ENCODE results near the gene GJB3. TPM values are rescaled to one million over a fixed set of nuclear protein-coding genes. Genes with fewer than 3 reads are reported as not detected.
A peak's percentile ranks its signal among the peaks of the same experiment; 100 is the strongest.

Gene GJB3
- total and polyA plus RNA-seq, 9 of the 15 experiments (the other 6 are each of a cell fraction or from before 2014, with no cell fraction given) = not detected

GRCh38 chr1:34824817-34825454 is 43.9 kb downstream of the GJB3 start (continued):
- TF ChIP-seq STAT6 (CRISPR knock-in tag; IDR thresholded peaks at IDR 0.05) (no peak), HDAC2 (IDR thresholded peaks at IDR 0.05) (peak; percentile 46; the same call in 1 of the 2 replicates), ZNF41 (CRISPR knock-in tag; conservative IDR thresholded peaks at IDR 0.05) (no peak), CSDE1 (IDR thresholded peaks at IDR 0.05) (no peak), POLR2AphosphoS5 (IDR thresholded peaks at IDR 0.05; ENCODE audit: control insufficient read depth, insufficient read depth, low read depth, low read length) (no peak)

- Histone ChIP-seq H3K27me3 (ENCODE audit: control insufficient read depth in 2 of 2, insufficient read depth in 2 of 2, low read length in 2 of 2) (peaks cover 0 to 7% of the 10 kb centered on the region in 2 experiments; a peak in 2 of 5 replicates), H3K9me3 (replicated peaks; ENCODE audit: control insufficient read depth, insufficient read depth, low read depth, low read length) (no peaks in the 10 kb centered on the region), H3K36me3 (ENCODE audit: control insufficient read depth, insufficient read depth, low read length) (no peaks in the 10 kb centered on the region), H3K4me2 (ENCODE audit: insufficient read depth, low read length) (no peak overlapping the region), H3K27ac (ENCODE audit: extremely low read depth, low read depth, low read length) (no peak overlapping the region), H3K79me2 (ENCODE audit: control insufficient read depth, insufficient read depth, low read length) (no peaks in the 10 kb centered on the region), H3K4me3 (no peak overlapping the region), H4K20me1 (replicated peaks; ENCODE audit: control insufficient read depth, insufficient read depth, low read length) (no peaks in the 10 kb centered on the region), H3K4me1 (replicated peaks in 1 of 2; ENCODE audit: control insufficient read depth in 2 of 2, insufficient read depth in 2 of 2, low read length in 2 of 2) (peaks cover 0 to 7% of the 10 kb centered on the region in 2 experiments; a peak in 2 of 5 replicates), H2AFZ (ENCODE audit: low read depth, low read length) (no peak overlapping the region), H3K9me1 (ENCODE audit: control insufficient read depth, insufficient read depth, low read length) (no peaks in the 10 kb centered on the region), H3K9ac (ENCODE audit: insufficient read depth in 1 of 2, low read depth in 2 of 2, low read length in 2 of 2) (peak overlapping the region in 1 of 2 experiments; percentile 46; a peak in 2 of 4 replicates)
- intact Hi-C loops (cut with micrococcal nuclease) = no loop called here
- DNase-seq (ENCODE audit: extremely low read depth in 1 of 4, low spot score in 3 of 4) (peak in 1 of 4 experiments; percentile 14), FAIRE-seq (no peak), ATAC-seq (peak; percentile 49)
- in situ Hi-C loops (cut with MboI) = no loop called here
- CTCF ChIA-PET (ENCODE audit: low intra/inter-chr PET ratio) = no interaction called here
- 7% methylated on average over 11 of the region's 11 CpGs for WGBS (ENCODE audit: insufficient coverage, low coverage, missing lambda C conversion rate)
- POLR2A ChIA-PET = interaction anchor here (0.6 to 1.2 kb wide), 5 partner anchors 10 to 953 kb away, joined by 3 read pairs; no protein-coding TSS in a partner anchor
- no TSS peak for BruUV-seq (replicated peaks)
- TF ChIP-seq ATF6 (CRISPR knock-in tag; IDR thresholded peaks at IDR 0.05) (no peak), ZBTB33 (CRISPR knock-in tag; IDR thresholded peaks at IDR 0.05) (peak; percentile 61; the same call in 1 of the 2 replicates), MAZ (CRISPR knock-in tag; conservative IDR thresholded peaks at IDR 0.05 in 1 of 2, IDR thresholded peaks at IDR 0.05 in 1 of 2) (no peak), GATAD2B (IDR thresholded peaks at IDR 0.05; ENCODE audit: borderline replicate concordance) (no peak), ZBTB17 (CRISPR knock-in tag; IDR thresholded peaks at IDR 0.05) (no peak), MCM2 (IDR thresholded peaks at IDR 0.05; ENCODE audit: low read depth) (no peak), CGGBP1 (CRISPR knock-in tag; IDR thresholded peaks at IDR 0.05) (no peak)
Observed at GRCh38 chr1:34825455-34826091, 44.6 kb downstream of the GJB3 start.

Measured in K562 (cell line).